Calu3 (cell line): ENCODE results near the gene FARS2. TPM values are rescaled to one million over a fixed set of nuclear protein-coding genes. Genes with fewer than 3 reads are reported as not detected.
"Not testable (repeated sequence)": the region's sequence is repeated elsewhere in the genome, so short reads cannot be mapped to it uniquely, and the experiment has no call there.

Experiments
- BruUV-seq: library from RNA; stranded (reverse); fragments of 400-500 nt; replicated peaks from 2 replicates; lab custom pipeline; 2021; lab: Mats Ljungman, UMichigan
- CTCF ChIA-PET: fragments of 300-600 bp; sonication (Branson Sonifier 250); formaldehyde crosslinking; loops from one replicate; lab custom pipeline; 2022; ENCODE audit warnings: antibody characterized with exemption; lab: Charles Lee
- DNase-seq: peaks from one replicate; pipeline ENCODE4 v3.0.0; 2022
- H3K27ac Mint-ChIP-seq: one replicate; pipeline ENCODE4 v1.8.0; 2022; ENCODE audit warnings: mixed read lengths; ENCODE audit not compliant: unreplicated experiment
- H3K27me3 Mint-ChIP-seq: one replicate; pipeline ENCODE4 v1.8.0; 2022; ENCODE audit warnings: mixed read lengths; ENCODE audit not compliant: unreplicated experiment
- H3K36me3 Mint-ChIP-seq: one replicate; pipeline ENCODE4 v1.8.0; 2022; ENCODE audit warnings: mild to moderate bottlenecking, moderate library complexity, mixed read lengths; ENCODE audit not compliant: insufficient read depth, unreplicated experiment
- H3K4me1 Mint-ChIP-seq: one replicate; pipeline ENCODE4 v1.8.0; 2022; ENCODE audit warnings: mild to moderate bottlenecking, low read depth, mixed read lengths; ENCODE audit not compliant: unreplicated experiment
- H3K4me3 Mint-ChIP-seq: one replicate; pipeline ENCODE4 v1.8.0; 2022; ENCODE audit warnings: mild to moderate bottlenecking, low read depth, moderate library complexity, mixed read lengths; ENCODE audit not compliant: unreplicated experiment
- H3K9me3 Mint-ChIP-seq: one replicate; pipeline ENCODE4 v1.8.0; 2022; ENCODE audit warnings: low read depth, mixed read lengths; ENCODE audit not compliant: unreplicated experiment
- intact Hi-C: fragments of 100-400 bp; cut with micrococcal nuclease; formaldehyde crosslinking; loops from one replicate; pipeline ENCODE4 v1.10.0; 2022; ENCODE audit not compliant: unreplicated experiment
- total RNA-seq: library from RNA; stranded (reverse); gene quantifications from 2 replicates; pipeline ENCODE4 v1.2.3, GENCODE V29; 2022
- TF ChIP-seq, protein P1 (sequence below): fragments of 200-600 bp; IDR thresholded peaks from one replicate; pipeline ENCODE4 v1.8.0; 2022; ENCODE audit warnings: antibody characterized with exemption; ENCODE audit not compliant: unreplicated experiment

The FARS2 gene
- total RNA-seq, 1 experiment from 2014 or later: 13.4 TPM

GRCh38 chr6:5682530-5682929 lies 421.2 kb downstream of the FARS2 start:
- intact Hi-C loops: no loop called here
- CTCF ChIA-PET: no interaction called here
- DNase-seq: no peak

GRCh38 chr6:5683747-5684146 lies 422.4 kb downstream of the FARS2 start:
- H3K27me3 Mint-ChIP-seq, H3K4me1 Mint-ChIP-seq, H3K4me3 Mint-ChIP-seq, intact Hi-C loops, DNase-seq, H3K36me3 Mint-ChIP-seq, CTCF ChIA-PET, H3K9me3 Mint-ChIP-seq, BruUV-seq, H3K27ac Mint-ChIP-seq: not testable (repeated sequence)

More at GRCh38 chr6:5682530-5682929, 421.2 kb downstream of the FARS2 start:
- TF ChIP-seq, protein P1, sequence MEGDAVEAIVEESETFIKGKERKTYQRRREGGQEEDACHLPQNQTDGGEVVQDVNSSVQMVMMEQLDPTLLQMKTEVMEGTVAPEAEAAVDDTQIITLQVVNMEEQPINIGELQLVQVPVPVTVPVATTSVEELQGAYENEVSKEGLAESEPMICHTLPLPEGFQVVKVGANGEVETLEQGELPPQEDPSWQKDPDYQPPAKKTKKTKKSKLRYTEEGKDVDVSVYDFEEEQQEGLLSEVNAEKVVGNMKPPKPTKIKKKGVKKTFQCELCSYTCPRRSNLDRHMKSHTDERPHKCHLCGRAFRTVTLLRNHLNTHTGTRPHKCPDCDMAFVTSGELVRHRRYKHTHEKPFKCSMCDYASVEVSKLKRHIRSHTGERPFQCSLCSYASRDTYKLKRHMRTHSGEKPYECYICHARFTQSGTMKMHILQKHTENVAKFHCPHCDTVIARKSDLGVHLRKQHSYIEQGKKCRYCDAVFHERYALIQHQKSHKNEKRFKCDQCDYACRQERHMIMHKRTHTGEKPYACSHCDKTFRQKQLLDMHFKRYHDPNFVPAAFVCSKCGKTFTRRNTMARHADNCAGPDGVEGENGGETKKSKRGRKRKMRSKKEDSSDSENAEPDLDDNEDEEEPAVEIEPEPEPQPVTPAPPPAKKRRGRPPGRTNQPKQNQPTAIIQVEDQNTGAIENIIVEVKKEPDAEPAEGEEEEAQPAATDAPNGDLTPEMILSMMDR: no peak
- Mint-ChIP-seq H3K4me1 (no peaks in the 10 kb centered on the region), H3K36me3 (no peaks in the 10 kb centered on the region), H3K9me3 (no peaks in the 10 kb centered on the region), H3K27ac (no peak overlapping the region), H3K4me3 (no peak overlapping the region), H3K27me3 (no peaks in the 10 kb centered on the region)
- BruUV-seq: no TSS peak

GRCh38 chr6:5684320-5685053 lies 423.2 kb downstream of the FARS2 start:
- BruUV-seq: no TSS peak
- H3K36me3 Mint-ChIP-seq: no peaks in the 10 kb centered on the region
- H3K9me3 Mint-ChIP-seq: peaks cover 3% of the 10 kb centered on the region
- H3K4me1 Mint-ChIP-seq: no peaks in the 10 kb centered on the region
- intact Hi-C loops: no loop called here
- TF ChIP-seq, protein P1: no peak
- no peak overlapping the region for H3K27ac Mint-ChIP-seq
- CTCF ChIA-PET: no interaction called here
- H3K4me3 Mint-ChIP-seq: no peak overlapping the region
- DNase-seq: no peak
- no peaks in the 10 kb centered on the region for H3K27me3 Mint-ChIP-seq

DNA sequence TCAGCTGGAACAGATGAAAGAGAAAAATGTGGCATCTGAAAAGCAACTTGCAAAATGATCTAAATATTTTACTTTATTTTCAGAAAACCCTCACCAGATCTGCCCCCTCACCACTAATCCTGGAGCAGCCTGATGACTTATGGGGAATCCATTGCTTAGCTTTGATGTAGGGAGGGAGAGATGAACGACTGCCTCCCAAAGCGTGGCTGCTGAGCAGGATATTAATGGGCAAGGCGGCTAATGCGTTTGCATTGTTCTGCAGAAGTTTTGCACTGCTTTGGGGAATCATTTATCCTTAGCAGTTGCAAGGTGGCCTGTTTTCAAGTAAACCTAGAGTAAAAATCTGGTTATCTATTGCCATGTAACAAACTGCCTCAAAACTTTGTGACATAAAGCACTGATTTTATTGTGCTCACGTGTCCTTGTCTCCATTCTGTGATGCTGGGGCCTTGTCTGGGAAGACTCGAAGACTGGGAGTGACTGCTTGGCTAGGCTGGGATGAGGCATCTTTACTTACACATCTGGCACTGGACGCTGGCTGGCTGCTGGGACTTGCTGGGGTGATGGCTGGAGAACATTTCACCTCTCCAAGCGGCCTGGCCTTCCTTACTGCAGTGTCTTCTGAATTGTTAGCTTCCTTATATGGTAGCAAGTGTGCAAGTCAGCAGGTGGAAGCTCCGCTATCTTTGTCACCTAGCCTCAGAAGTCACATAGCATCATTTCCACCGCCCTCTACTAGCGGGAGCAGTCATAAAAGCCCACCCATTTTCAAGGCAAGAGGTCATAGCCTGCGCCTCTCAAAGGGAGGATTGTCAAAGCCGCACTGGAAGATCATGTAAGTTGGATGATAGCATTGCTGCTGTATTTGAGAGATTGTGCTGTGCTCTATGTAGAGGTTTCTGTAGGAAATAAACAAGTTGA lies 432.2 kb downstream of the FARS2 start:
- H3K4me3 Mint-ChIP-seq: no peak overlapping the region
- H3K4me1 Mint-ChIP-seq: no peaks in the 10 kb centered on the region
- H3K36me3 Mint-ChIP-seq: no peaks in the 10 kb centered on the region
- CTCF ChIA-PET: no interaction called here
- H3K27ac Mint-ChIP-seq: no peak overlapping the region
- no peak for DNase-seq
- intact Hi-C loops: no loop called here
- TF ChIP-seq, protein P1: no peak
- no peaks in the 10 kb centered on the region for H3K27me3 Mint-ChIP-seq
- peaks cover 13% of the 10 kb centered on the region for H3K9me3 Mint-ChIP-seq
- no TSS peak for BruUV-seq
